Cardiac fibroblast (primary cell): ENCODE measurements around the gene ARRDC1.
A peak's percentile ranks its signal among the peaks of the same experiment; 100 is the strongest.

Experiments used
- DNase-seq, 2 donors: peaks; one replicate each; pipeline versions ENCODE4 v3.0.0 to v3.0.0-alpha.2; 2010; ENCODE audit warnings: low read depth in 2 of 2
- H3K4me3 ChIP-seq, 2 donors: replicated peaks in 1 of 2; 1 replicate in 1 of 2; 2 replicates in 1 of 2; pipeline ENCODE4 v1.5.1; 2011; ENCODE audit warnings: low read depth in 2 of 2, low read length in 2 of 2, mild to moderate bottlenecking in 2 of 2, moderate library complexity in 1 of 2
- CTCF ChIP-seq: IDR thresholded peaks from one replicate; pipeline ENCODE4 v1.5.1; 2011; ENCODE audit warnings: low read depth, mild to moderate bottlenecking, low read length, inconsistent platforms

The ARRDC1 gene

GRCh38 chr9:137570566-137570965 is 34.9 kb upstream of the ARRDC1 start:
- TF ChIP-seq CTCF = no peak
- no peak for DNase-seq
- H3K4me3 ChIP-seq = no peak overlapping the region

- DNase-seq = no peak
- H3K4me3 ChIP-seq = no peak overlapping the region
- TF ChIP-seq CTCF = no peak
Observed at GRCh38 chr9:137574192-137574591, 31.3 kb upstream of the ARRDC1 start.

GRCh38 chr9:137575364-137575715 is 30.1 kb upstream of the ARRDC1 start:
- no peak for TF ChIP-seq CTCF
- DNase-seq = peak in 1 of 2 donors; percentile 33
- H3K4me3 ChIP-seq = no peak overlapping the region

GRCh38 chr9:137575716-137576411 is 29.6 kb upstream of the ARRDC1 start:
- no peak overlapping the region for H3K4me3 ChIP-seq

GRCh38 chr9:137578518-137579258 is 26.8 kb upstream of the ARRDC1 start, which contains the start of gene DPH7:
DPH7 (minus strand) TSS chr9:137578925; CDS start chr9:137578777, 148 bp downstream.
- peak; percentile 90 to 93 for DNase-seq
- H3K4me3 ChIP-seq = peak within 1 kb of the TSS; percentile 71 to 92
- peak; percentile 72 for TF ChIP-seq CTCF

More at GRCh38 chr9:137575716-137576411, 29.6 kb upstream of the ARRDC1 start:
- TF ChIP-seq CTCF = no peak
- DNase-seq = no peak

- no peak for DNase-seq
- H3K4me3 ChIP-seq = peak overlapping the region; percentile 42 to 92
- no peak for TF ChIP-seq CTCF
Observed at GRCh38 chr9:137579259-137579604, 26.3 kb upstream of the ARRDC1 start.
